Body of pancreas (tissue), 4 donors: ENCODE measurements around the gene MSX1. TPM values are rescaled to one million over a fixed set of nuclear protein-coding genes. Genes with fewer than 3 reads are reported as not detected.

Source experiments
- ATAC-seq: fragments of 150-250 bp; one replicate; pipeline ENCODE4 v1.9.1; 2016
- DNase-seq, 4 donors: peaks; one replicate each; pipeline ENCODE4 v3.0.0-alpha.2; 2019
- H3K27ac ChIP-seq, 4 donors: fragments of 200-600 bp; sonication (generic); 1 replicate in 3 of 4; 2 replicates in 1 of 4; pipeline versions ENCODE4 v1.5.1 to v1.6.1; 2016 to 2019; ENCODE audit warnings: mild to moderate bottlenecking in 1 of 4, mixed read lengths in 1 of 4, moderate library complexity in 1 of 4
- H3K27me3 ChIP-seq, 2 donors: fragments of 200-600 bp; sonication (generic); one replicate each; pipeline ENCODE4 v1.6.0; 2016; ENCODE audit warnings: mild to moderate bottlenecking in 1 of 2
- H3K36me3 ChIP-seq, 2 donors: fragments of 200-600 bp; sonication (generic); replicated peaks in 1 of 2; 2 replicates each; pipeline ENCODE4 v1.5.1; 2016; ENCODE audit warnings: low read depth in 2 of 2; ENCODE audit not compliant: insufficient read depth in 1 of 2
- H3K4me1 ChIP-seq: fragments of 200-600 bp; sonication (generic); one replicate; pipeline ENCODE4 v1.6.0; 2016
- H3K4me3 ChIP-seq, 2 donors: fragments of 200-600 bp; sonication (generic); 1 replicate in 1 of 2; 2 replicates in 1 of 2; pipeline ENCODE4 v1.5.1; 2016 to 2019
- H3K9me3 ChIP-seq, 3 donors: fragments of 200-600 bp; sonication (generic); 1 replicate in 2 of 3; 2 replicates in 1 of 3; pipeline ENCODE4 v1.5.1; 2016
- CTCF ChIP-seq, 7 experiments: fragments of 450-650 bp in 4 of 7; fragments of 200-600 bp in 3 of 7; sonication (generic) in 3 of 7; IDR thresholded peaks; one replicate each; pipeline ENCODE4 v1.5.1; 2016 to 2019; ENCODE audit warnings: antibody characterized with exemption in 7 of 7
- POLR2A ChIP-seq, 3 donors: fragments of 450-650 bp; IDR thresholded peaks; one replicate each; pipeline ENCODE4 v1.6.1; 2016; ENCODE audit warnings: antibody characterized with exemption in 3 of 3, mild to moderate bottlenecking in 2 of 3
- WGBS, 2 donors: methylation state at CpG; one replicate each; pipeline ENCODE4 v1.1.5; 2017; 5-methylcytosine and 5-hydroxymethylcytosine counted together
- intact Hi-C: fragments of 100-400 bp; cut with DNase I; formaldehyde crosslinking; loops from one replicate; pipeline ENCODE4 v1.15.1; 2023
- total RNA-seq, 2 donors: library from RNA; depleted of rRNA; stranded (reverse); fragments of >200 nt; gene quantifications; one replicate each; pipeline ENCODE4 v1.1.0, GENCODE V29; 2016

Gene MSX1
- total RNA-seq, 2 donors from 2014 or later = 3.9 to 7.6 TPM

DNA sequence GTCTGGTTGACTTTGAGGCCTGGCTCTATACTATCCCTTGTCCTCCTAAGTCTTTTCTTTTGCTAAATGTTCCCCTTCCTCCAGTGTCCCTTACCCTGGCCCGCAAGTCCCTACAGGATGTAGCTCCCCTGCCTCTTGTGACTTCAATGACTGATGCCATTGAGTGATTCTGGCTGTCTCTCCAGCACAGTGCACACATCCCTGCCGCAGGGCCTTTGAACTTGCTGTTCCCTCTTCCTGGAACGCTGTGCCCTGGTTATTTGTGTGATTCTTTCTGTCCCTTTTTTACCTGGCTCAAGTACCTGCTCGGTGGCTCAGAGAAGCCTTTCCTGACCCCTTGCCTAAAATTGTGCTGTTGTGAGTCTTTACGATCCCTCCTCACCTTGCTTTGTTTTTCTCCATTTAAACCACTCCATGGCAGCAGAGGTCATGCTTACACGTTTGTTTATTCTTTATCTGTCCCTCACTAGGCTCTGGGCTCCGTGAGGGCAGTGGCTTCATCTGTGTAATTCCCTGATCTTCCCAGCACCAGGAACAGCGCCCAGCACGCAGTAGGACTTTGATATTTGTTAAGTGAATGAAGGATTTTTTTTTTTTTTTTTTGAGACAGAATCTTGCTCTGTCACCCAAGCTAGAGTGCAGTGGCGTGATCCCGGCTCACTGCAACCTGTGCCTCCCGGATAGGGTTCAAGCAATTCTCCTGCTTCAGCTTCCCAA is 17.6 kb downstream of the MSX1 start:
- Histone ChIP-seq H3K9me3 (no peaks in the 10 kb centered on the region), H3K36me3 (no peaks in the 10 kb centered on the region), H3K27ac (no peak overlapping the region), H3K4me3 (no peak overlapping the region), H3K4me1 (no peaks in the 10 kb centered on the region), H3K27me3 (peaks cover 0 to 16% of the 10 kb centered on the region in 2 donors)
- ATAC-seq (no peak), DNase-seq (no peak)
- no peak for TF ChIP-seq POLR2A (IDR thresholded peaks at IDR 0.05)
- TF ChIP-seq CTCF (IDR thresholded peaks at IDR 0.05) = no peak
- intact Hi-C loops = no loop called here
- 66 to 70% methylated on average over 12 of the region's 12 CpGs for WGBS, 2 donors

- H3K36me3 ChIP-seq = no peaks in the 10 kb centered on the region
- H3K4me1 ChIP-seq = no peaks in the 10 kb centered on the region
- H3K4me3 ChIP-seq = no peak overlapping the region
- ATAC-seq = no peak
- TF ChIP-seq POLR2A (IDR thresholded peaks at IDR 0.05) = no peak
- peak in 3 of 7 experiments; percentile 17 to 43 (median 27) for TF ChIP-seq CTCF (IDR thresholded peaks at IDR 0.05)
- peaks cover 0 to 4% of the 10 kb centered on the region in 2 donors for H3K27me3 ChIP-seq
- intact Hi-C loops = no loop called here
- 45 to 54% methylated on average over 2 of the region's 2 CpGs for WGBS, 2 donors
- DNase-seq = no peak
- no peak overlapping the region for H3K27ac ChIP-seq
- H3K9me3 ChIP-seq = no peaks in the 10 kb centered on the region
These were observed 21.0 kb downstream of the MSX1 start for GRCh38 chr4:4880492-4880891.

GRCh38 chr4:4881432-4881831 is 22.0 kb downstream of the MSX1 start:
- Histone ChIP-seq H3K4me3 (no peak overlapping the region), H3K27ac (no peak overlapping the region), H3K4me1 (no peaks in the 10 kb centered on the region), H3K36me3 (no peaks in the 10 kb centered on the region), H3K27me3 (no peaks in the 10 kb centered on the region), H3K9me3 (no peaks in the 10 kb centered on the region)
- intact Hi-C loops = no loop called here
- WGBS, 2 donors = 41 to 44% methylated on average over 2 of the region's 2 CpGs
- ATAC-seq (no peak), DNase-seq (no peak)
- TF ChIP-seq CTCF (IDR thresholded peaks at IDR 0.05) (no peak), POLR2A (IDR thresholded peaks at IDR 0.05) (no peak)

DNA sequence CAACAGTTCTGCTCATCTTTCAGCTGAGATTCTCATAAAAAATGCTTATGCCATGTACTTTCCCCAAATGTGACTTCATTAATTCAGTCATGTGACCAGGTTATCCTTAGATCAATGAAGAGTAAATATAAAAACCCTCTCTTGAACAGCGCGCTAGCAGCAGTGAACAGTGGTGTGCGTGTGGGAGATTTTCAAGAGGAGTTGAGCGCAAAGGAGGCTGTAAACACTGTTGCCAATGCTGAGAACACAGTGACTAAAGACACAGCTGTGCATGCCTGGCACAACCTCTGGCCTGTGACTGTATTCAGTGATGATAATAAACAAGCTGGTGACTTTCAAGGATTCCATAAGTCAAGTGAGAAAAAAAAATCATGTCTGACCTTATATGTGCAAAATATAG is 25.1 kb downstream of the MSX1 start:
- intact Hi-C loops = no loop called here
- no peaks in the 10 kb centered on the region for H3K4me1 ChIP-seq
- H3K36me3 ChIP-seq = no peaks in the 10 kb centered on the region
- no peak overlapping the region for H3K4me3 ChIP-seq
- H3K27me3 ChIP-seq = no peaks in the 10 kb centered on the region
- ATAC-seq (no peak), DNase-seq (no peak)
- H3K27ac ChIP-seq = no peak overlapping the region
- no peaks in the 10 kb centered on the region for H3K9me3 ChIP-seq
- no peak for TF ChIP-seq POLR2A (IDR thresholded peaks at IDR 0.05)
- TF ChIP-seq CTCF (IDR thresholded peaks at IDR 0.05) = no peak
- WGBS, 2 donors = 58 to 64% methylated on average over 4 of the region's 4 CpGs

- H3K4me1 ChIP-seq = no peaks in the 10 kb centered on the region
- no peak for TF ChIP-seq POLR2A (IDR thresholded peaks at IDR 0.05)
- TF ChIP-seq CTCF (IDR thresholded peaks at IDR 0.05) = no peak
- no peak overlapping the region for H3K4me3 ChIP-seq
- DNase-seq = no peak
- ATAC-seq = no peak
- H3K27me3 ChIP-seq = no peaks in the 10 kb centered on the region
- intact Hi-C loops = no loop called here
- H3K36me3 ChIP-seq = no peaks in the 10 kb centered on the region
- WGBS, 2 donors = 48 to 65% methylated on average over 5 of the region's 5 CpGs
- no peak overlapping the region for H3K27ac ChIP-seq
- no peaks in the 10 kb centered on the region for H3K9me3 ChIP-seq
These were observed 28.0 kb downstream of the MSX1 start for GRCh38 chr4:4887426-4887825.
